Immature natural killer cell (primary cell): ENCODE data around the gene SLC18A2. TPM values are rescaled to one million over a fixed set of nuclear protein-coding genes. Genes with fewer than 3 reads are reported as not detected.
"Not testable (repeated sequence)": the region's sequence is repeated elsewhere in the genome, so short reads cannot be mapped to it uniquely, and the experiment has no call there.

Experiments used
- DNase-seq, 3 donors: peaks; one replicate each; pipeline ENCODE4 v3.0.0; 2022; ENCODE audit warnings: mixed read lengths in 1 of 3
- H3K27ac Mint-ChIP-seq, 6 donors: one replicate each; pipeline ENCODE4 v1.8.0; 2020; ENCODE audit warnings: mixed read lengths in 6 of 6, mild to moderate bottlenecking in 5 of 6, inconsistent platforms in 4 of 6, moderate library complexity in 3 of 6
- H3K27me3 Mint-ChIP-seq, 3 donors: one replicate each; pipeline ENCODE4 v1.8.0; 2020 to 2021; ENCODE audit warnings: low read depth in 3 of 3, mild to moderate bottlenecking in 3 of 3, mixed read lengths in 3 of 3, moderate library complexity in 3 of 3, inconsistent platforms in 1 of 3
- H3K36me3 Mint-ChIP-seq, 3 donors: one replicate each; pipeline ENCODE4 v1.8.0; 2020; ENCODE audit warnings: mixed read lengths in 3 of 3, inconsistent platforms in 2 of 3, mild to moderate bottlenecking in 2 of 3
- H3K4me1 Mint-ChIP-seq, 2 donors: one replicate each; pipeline ENCODE4 v1.8.0; 2020; ENCODE audit warnings: inconsistent platforms in 2 of 2, mild to moderate bottlenecking in 2 of 2, mixed read lengths in 2 of 2, moderate library complexity in 1 of 2
- H3K4me3 Mint-ChIP-seq, 5 donors: one replicate each; pipeline ENCODE4 v1.8.0; 2020; ENCODE audit warnings: mild to moderate bottlenecking in 5 of 5, mixed read lengths in 5 of 5, inconsistent platforms in 3 of 5, moderate library complexity in 3 of 5
- H3K9me3 Mint-ChIP-seq, 6 donors: one replicate each; pipeline ENCODE4 v1.8.0; 2020; ENCODE audit warnings: mild to moderate bottlenecking in 6 of 6, mixed read lengths in 6 of 6, inconsistent platforms in 4 of 6, moderate library complexity in 3 of 6
- polyA plus RNA-seq, 3 donors: library from polyadenylated mRNA; unstranded; fragments of 300-500 nt; fragmentation: Illumina TruSeq; gene quantifications; one replicate each; pipeline ENCODE4 v1.2.3, GENCODE V29; 2021

Gene SLC18A2
- polyA plus RNA-seq, 3 donors from 2014 or later = 0.41 TPM; not detected in 2

GRCh38 chr10:117222552-117222951 is 18.4 kb upstream of the SLC18A2 start:
- peaks cover 2 to 8% (median 6%) of the 10 kb centered on the region in 3 donors for H3K27me3 Mint-ChIP-seq
- no peak for DNase-seq
- H3K36me3 Mint-ChIP-seq = no peaks in the 10 kb centered on the region
- H3K4me3 Mint-ChIP-seq = no peak overlapping the region
- peaks cover 0 to 5% of the 10 kb centered on the region in 2 donors for H3K4me1 Mint-ChIP-seq
- H3K27ac Mint-ChIP-seq = no peak overlapping the region
- no peaks in the 10 kb centered on the region for H3K9me3 Mint-ChIP-seq

GRCh38 chr10:117222976-117223692 is 17.8 kb upstream of the SLC18A2 start:
- no peaks in the 10 kb centered on the region for H3K36me3 Mint-ChIP-seq
- H3K9me3 Mint-ChIP-seq = no peaks in the 10 kb centered on the region
- no peak overlapping the region for H3K4me3 Mint-ChIP-seq
- H3K4me1 Mint-ChIP-seq = no peaks in the 10 kb centered on the region
- peaks cover 2 to 10% (median 8%) of the 10 kb centered on the region in 3 donors for H3K27me3 Mint-ChIP-seq
- DNase-seq = no peak
- H3K27ac Mint-ChIP-seq = peak overlapping the region in 1 of 6 donors; percentile 40

- Mint-ChIP-seq H3K36me3 (no peaks in the 10 kb centered on the region), H3K27me3 (peaks cover 0 to 11% (median 8%) of the 10 kb centered on the region in 3 donors), H3K4me3 (no peak overlapping the region), H3K9me3 (no peaks in the 10 kb centered on the region), H3K4me1 (no peaks in the 10 kb centered on the region), H3K27ac (no peak overlapping the region)
- no peak for DNase-seq
Measured at GRCh38 chr10:117223693-117224430, 17.1 kb upstream of the SLC18A2 start.

- peaks cover 0 to 11% (median 8%) of the 10 kb centered on the region in 3 donors for H3K27me3 Mint-ChIP-seq
- DNase-seq = no peak
- H3K27ac Mint-ChIP-seq = no peak overlapping the region
- H3K4me3 Mint-ChIP-seq = no peak overlapping the region
- H3K4me1 Mint-ChIP-seq = no peaks in the 10 kb centered on the region
- no peaks in the 10 kb centered on the region for H3K36me3 Mint-ChIP-seq
- no peaks in the 10 kb centered on the region for H3K9me3 Mint-ChIP-seq
Measured at GRCh38 chr10:117224881-117225280, 16.0 kb upstream of the SLC18A2 start.

- no peaks in the 10 kb centered on the region for H3K4me1 Mint-ChIP-seq
- no peak overlapping the region for H3K27ac Mint-ChIP-seq
- DNase-seq = no peak
- peaks cover 0 to 4% (median 0%) of the 10 kb centered on the region in 6 donors for H3K9me3 Mint-ChIP-seq
- H3K27me3 Mint-ChIP-seq = peaks cover 0 to 10% (median 8%) of the 10 kb centered on the region in 3 donors
- H3K36me3 Mint-ChIP-seq = no peaks in the 10 kb centered on the region
- no peak overlapping the region for H3K4me3 Mint-ChIP-seq
Measured at GRCh38 chr10:117226813-117227451, 14.0 kb upstream of the SLC18A2 start.

GRCh38 chr10:117228210-117228609 is 12.7 kb upstream of the SLC18A2 start:
- H3K36me3 Mint-ChIP-seq = peaks cover 0 to 3% (median 0%) of the 10 kb centered on the region in 3 donors
- H3K9me3 Mint-ChIP-seq = peaks cover 0 to 4% (median 0%) of the 10 kb centered on the region in 6 donors
- no peak overlapping the region for H3K27ac Mint-ChIP-seq
- no peak overlapping the region for H3K4me3 Mint-ChIP-seq
- DNase-seq = no peak
- no peaks in the 10 kb centered on the region for H3K4me1 Mint-ChIP-seq
- peaks cover 0 to 13% (median 8%) of the 10 kb centered on the region in 3 donors for H3K27me3 Mint-ChIP-seq

GRCh38 chr10:117230107-117230506 is 10.8 kb upstream of the SLC18A2 start:
- not testable (repeated sequence) for H3K4me3 Mint-ChIP-seq, H3K9me3 Mint-ChIP-seq, H3K27ac Mint-ChIP-seq, H3K36me3 Mint-ChIP-seq, DNase-seq, H3K4me1 Mint-ChIP-seq
- peaks cover 0 to 13% (median 8%) of the 10 kb centered on the region in 3 donors for H3K27me3 Mint-ChIP-seq

- peaks cover 0 to 2% (median 0%) of the 10 kb centered on the region in 6 donors for H3K9me3 Mint-ChIP-seq
- peak in 1 of 3 donors; percentile 3 for DNase-seq
- no peak overlapping the region for H3K27ac Mint-ChIP-seq
- H3K36me3 Mint-ChIP-seq = peaks cover 0 to 6% (median 0%) of the 10 kb centered on the region in 3 donors
- peaks cover 2 to 17% (median 6%) of the 10 kb centered on the region in 3 donors for H3K27me3 Mint-ChIP-seq
- H3K4me3 Mint-ChIP-seq = peak overlapping the region in 1 of 5 donors; percentile 25
- H3K4me1 Mint-ChIP-seq = peaks cover 2 to 5% of the 10 kb centered on the region in 2 donors
Measured at GRCh38 chr10:117237401-117237991, 3.4 kb upstream of the SLC18A2 start.

- H3K27ac Mint-ChIP-seq = no peak overlapping the region
- peaks cover 2 to 16% (median 7%) of the 10 kb centered on the region in 3 donors for H3K27me3 Mint-ChIP-seq
- peaks cover 2 to 5% of the 10 kb centered on the region in 2 donors for H3K4me1 Mint-ChIP-seq
- DNase-seq = no peak
- peaks cover 0 to 2% (median 0%) of the 10 kb centered on the region in 6 donors for H3K9me3 Mint-ChIP-seq
- peaks cover 0 to 3% (median 0%) of the 10 kb centered on the region in 3 donors for H3K36me3 Mint-ChIP-seq
- H3K4me3 Mint-ChIP-seq = no peak overlapping the region
Measured at GRCh38 chr10:117239051-117239450, 1.9 kb upstream of the SLC18A2 start.

GRCh38 chr10:117239721-117240620 is 943 bp upstream of the SLC18A2 start:
- no peak for DNase-seq
- Mint-ChIP-seq H3K4me3 (no peak overlapping the region), H3K27me3 (peaks cover 2 to 16% (median 11%) of the 10 kb centered on the region in 3 donors), H3K27ac (no peak overlapping the region), H3K9me3 (peaks cover 0 to 2% (median 0%) of the 10 kb centered on the region in 6 donors), H3K4me1 (peaks cover 2 to 5% of the 10 kb centered on the region in 2 donors), H3K36me3 (peaks cover 0 to 3% (median 0%) of the 10 kb centered on the region in 3 donors)

GRCh38 chr10:117241541-117242462 is 888 bp downstream of the SLC18A2 start:
- Mint-ChIP-seq H3K36me3 (peaks cover 0 to 3% (median 0%) of the 10 kb centered on the region in 3 donors), H3K9me3 (peaks cover 0 to 2% (median 0%) of the 10 kb centered on the region in 6 donors), H3K4me3 (peak overlapping the region in 3 of 5 donors; percentile 15 to 62 (median 53)), H3K27ac (no peak overlapping the region), H3K4me1 (peaks cover 2 to 5% of the 10 kb centered on the region in 2 donors), H3K27me3 (peaks cover 3 to 17% (median 14%) of the 10 kb centered on the region in 3 donors)
- no peak for DNase-seq

- Mint-ChIP-seq H3K36me3 (peaks cover 0 to 3% (median 0%) of the 10 kb centered on the region in 3 donors), H3K4me1 (peaks cover 2 to 5% of the 10 kb centered on the region in 2 donors), H3K9me3 (peaks cover 0 to under 1% (median 0%) of the 10 kb centered on the region in 6 donors), H3K4me3 (peak overlapping the region in 1 of 5 donors; percentile 38), H3K27ac (no peak overlapping the region), H3K27me3 (peaks cover 3 to 17% (median 13%) of the 10 kb centered on the region in 3 donors)
- no peak for DNase-seq
Measured at GRCh38 chr10:117242463-117242832, 1.5 kb downstream of the SLC18A2 start.
